Kasumi-1 (cell line): Measurements from ENCODE around the gene EML5.

Source experiments
- DNase-seq, 2 experiments: peaks; one replicate each; lab custom pipeline; 2025; lab: John Stamatoyannopoulos, UW

The EML5 gene

DNA sequence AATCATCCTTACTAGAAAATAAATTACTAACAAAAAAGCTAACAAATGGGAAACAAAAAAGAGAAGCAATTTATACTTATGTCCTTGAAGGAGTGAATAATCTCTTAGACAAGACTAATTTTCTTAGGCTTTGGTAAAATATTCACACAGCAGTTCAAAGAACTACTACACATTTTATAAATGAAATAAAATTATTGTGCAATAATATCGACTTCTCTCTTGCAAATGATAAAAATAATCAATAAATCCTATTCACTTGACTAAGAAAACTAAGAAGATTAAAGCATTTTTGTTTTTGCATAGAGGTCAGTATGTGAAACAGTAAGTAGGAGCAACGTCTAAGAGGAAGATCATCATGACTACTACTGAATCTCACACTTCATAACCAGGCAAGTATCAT, 82.0 kb downstream of the EML5 start:
- DNase-seq, result no peak

DNA sequence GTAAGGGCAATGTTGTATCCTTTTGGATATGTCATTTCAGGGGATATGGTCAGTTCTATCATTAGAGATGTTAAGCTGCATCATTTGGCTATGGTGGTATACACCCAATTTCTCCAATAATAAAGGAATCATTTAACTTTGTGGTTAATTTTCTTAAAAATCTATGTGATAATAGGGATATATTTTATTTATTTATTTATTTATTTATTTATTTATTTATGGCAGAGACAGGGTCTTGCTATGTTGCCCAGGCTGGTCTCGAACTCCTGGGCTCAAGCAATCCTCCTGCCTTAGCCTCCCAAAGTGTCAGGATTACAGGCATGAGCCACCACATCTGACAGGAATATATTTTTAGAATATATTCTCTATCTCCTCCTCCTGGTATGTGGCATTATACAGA, 85.7 kb downstream of the EML5 start:
- no peak for DNase-seq

DNA sequence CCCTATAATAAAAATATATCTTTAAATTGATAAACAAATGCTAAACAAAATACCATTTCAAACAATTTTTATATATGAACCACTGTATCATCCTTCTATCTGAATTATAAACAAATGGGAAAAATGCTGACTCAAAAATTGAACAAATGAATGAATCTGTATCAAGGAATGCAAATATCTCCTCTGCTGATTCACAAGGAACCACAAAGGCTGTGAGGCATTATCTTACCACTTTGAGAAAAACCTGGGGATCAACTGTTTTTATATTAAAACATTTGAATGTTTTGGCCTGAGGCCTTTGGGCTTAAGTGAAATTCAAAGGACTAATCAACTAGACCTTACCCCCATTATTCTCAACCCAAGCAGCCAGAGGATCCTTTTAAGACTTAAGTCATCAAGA, 86.3 kb downstream of the EML5 start:
- no peak for DNase-seq

DNA sequence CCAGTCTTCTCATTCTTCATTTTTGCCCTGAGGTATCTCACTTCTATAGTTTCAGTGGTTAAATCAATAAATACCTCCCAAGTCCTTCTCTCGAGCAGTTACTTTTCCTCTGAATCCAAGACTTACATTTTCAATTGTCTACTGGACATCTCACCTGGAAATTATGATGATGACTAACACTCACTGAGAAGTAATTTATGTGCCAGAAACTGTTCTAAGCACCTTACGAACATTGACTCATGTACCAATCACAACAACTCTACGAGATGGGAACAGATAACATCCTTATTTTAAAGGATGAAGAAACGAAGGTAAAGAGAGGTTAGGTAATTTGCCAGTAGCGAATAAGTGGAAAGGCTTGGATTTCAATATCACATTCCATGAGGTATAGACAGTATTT, 94.1 kb downstream of the EML5 start:
- DNase-seq, result no peak

DNA sequence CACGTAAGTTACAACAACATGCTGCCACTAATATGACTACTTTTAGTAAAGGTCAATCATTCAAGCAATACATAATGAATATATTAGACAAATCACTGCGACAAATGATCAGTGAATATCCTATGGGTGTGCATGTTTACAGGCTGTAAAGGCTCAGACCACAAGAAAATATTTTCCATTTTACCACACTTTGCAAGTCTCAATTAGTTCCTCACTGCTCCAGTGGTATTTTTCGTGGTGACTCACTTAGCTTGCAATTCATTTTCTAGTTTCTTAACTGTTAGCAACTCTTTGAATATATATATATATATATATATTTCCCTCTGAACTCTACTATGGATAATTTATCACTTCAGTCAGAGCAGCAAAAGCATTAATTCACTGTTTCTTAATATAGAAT, 96.9 kb downstream of the EML5 start:
- DNase-seq, result no peak

DNA sequence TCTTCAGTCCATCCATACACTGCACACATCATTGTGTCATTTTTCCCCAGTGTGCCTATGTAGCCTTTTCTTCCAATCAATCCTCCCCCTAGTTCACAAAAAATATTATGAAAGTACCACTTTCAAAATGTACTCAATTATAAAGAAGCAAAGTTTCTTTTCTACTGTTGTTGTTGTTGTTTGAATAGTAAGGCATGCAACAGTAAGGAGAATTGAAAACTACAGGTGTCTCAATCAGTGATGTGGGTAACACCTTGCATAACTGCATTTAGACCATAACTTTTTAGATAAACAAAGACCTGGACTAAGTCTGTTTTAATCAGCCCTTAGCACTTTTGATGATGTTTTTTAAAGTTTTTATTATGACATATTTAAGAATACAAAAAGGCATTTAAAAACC, 104.4 kb downstream of the EML5 start:
- no peak for DNase-seq

DNA sequence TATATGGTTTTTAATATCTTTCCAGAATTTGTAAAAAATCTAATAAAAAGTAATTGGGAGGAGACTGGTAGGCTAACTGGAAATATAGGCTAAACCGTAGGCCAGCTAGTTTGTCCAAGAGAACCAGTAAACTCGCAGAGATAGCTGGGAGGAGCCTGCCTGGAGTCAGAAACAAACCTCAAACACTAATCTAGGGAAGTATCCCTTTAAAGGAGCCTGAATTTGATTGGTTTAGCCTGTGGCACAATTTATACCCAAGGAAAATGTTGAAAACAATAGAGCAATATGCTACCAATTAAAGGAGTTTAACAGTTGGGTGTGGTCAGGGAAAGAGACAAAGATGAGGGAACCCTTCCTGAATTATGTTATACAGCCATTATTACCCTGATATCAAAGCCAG, 109.6 kb downstream of the EML5 start:
- DNase-seq, result no peak

DNA sequence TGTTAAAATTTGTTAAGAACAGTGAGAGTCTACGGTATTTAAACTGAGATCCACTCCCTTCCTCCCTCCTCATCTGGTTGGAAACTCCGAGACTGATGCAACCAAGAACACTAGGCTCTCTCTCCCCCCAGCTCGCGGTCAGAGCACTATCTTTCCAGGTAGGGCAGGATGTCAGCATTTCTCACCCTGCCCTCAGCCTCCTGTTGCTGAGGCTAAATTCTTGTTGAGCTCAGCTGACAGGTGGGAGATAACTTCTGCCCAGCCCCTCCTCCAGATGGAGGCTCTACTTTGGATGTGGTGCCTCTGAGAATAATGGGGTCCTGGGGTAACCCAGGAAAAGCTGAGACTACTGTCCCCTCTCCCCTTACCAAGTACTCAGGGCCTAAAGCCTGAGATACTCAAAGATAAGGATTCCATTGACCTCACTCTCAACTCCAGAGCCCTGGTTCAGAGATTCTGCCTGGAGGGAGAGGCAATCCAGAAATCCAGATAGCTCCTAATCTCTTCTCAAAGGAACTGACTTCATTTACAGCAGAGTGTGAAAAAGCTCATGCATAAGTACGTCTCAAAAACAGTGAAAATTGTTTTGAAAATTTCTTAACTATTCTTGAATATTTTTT, 110.1 kb downstream of the EML5 start:
- DNase-seq, result no peak

DNA sequence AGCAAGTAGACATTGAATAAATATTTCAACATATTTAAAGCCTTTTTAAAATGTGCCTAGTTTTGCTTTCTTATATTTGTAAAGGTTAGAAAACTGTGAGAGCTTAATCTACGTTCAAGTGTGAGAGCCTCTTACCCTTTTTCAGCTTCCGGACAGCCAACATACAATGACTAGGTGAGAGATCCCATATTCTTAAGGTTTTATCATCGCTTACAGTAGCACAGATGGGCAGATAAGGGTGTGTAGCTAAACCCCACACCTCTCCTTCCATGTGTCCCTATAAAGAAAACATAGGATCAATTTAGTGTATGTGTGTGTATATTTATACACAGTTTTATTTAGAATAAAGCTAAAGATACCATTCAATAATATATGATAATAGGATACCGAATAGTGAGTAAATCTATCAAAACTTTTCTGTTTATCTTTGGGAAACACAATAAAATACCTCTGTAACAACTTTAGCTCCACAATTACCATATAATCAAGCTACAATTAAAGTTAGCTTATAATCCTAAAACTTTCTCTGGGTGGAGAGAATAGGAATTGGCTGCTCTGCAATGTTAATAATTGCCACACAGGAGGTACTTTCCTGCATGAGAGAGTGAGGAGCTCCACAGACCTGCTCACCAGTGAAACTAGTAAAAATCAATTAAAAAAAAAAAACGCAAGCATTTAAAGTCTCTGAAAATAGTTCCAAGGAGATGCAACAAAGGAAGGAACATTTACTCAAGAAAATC, 110.8 kb downstream of the EML5 start:
- DNase-seq, result no peak

DNA sequence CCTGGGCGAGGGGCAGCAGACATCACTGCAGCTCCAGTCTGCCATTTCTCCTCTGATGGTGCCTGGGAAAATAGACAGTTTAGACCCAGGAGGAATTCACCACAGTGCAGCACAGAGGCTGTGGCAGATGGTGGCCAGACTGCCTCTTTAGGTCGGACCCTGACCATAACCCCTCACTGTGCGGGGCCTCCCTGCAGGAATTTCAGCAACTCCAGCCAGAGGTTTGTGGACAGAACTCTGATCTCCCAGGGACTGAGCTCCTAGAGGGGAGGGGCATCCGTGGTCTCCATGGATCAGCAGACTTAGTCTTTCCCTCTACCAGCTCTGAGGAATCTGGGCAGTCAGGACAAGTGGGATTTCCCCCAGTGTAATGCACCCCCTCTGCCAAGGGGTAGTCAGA, 123.4 kb downstream of the EML5 start:
- no peak for DNase-seq

DNA sequence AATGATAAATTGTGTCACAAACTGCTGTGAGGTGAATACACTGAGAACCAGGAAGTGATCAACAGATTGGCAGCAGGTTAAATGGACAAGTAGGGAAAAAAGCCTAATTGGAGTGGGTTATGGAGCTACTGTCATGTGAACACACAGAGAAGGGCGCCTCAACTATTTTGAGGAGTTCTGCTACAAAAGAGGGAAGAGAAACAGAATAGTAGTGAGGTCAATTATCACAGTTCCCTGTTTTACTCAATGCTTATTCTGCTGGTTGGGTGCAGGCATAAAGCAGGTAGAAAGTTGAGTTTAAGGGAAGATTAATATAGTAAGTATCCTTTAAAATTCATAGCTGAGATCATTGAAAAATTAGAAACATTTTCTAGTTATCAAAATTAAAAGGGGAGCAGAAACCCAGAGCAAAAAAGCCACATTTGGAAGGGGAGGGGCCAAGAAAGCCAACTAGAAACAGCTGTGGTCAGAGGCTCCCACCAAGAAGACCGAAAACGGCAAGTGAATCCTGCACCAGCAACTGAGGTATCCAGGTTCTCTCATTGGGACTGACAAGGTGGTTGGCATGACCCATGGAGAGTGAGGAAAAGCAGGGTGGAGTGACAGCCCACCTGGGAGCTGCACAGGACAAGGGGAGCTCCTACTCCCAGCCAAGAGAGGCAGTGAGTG, 124.2 kb downstream of the EML5 start:
- DNase-seq, result no peak

DNA sequence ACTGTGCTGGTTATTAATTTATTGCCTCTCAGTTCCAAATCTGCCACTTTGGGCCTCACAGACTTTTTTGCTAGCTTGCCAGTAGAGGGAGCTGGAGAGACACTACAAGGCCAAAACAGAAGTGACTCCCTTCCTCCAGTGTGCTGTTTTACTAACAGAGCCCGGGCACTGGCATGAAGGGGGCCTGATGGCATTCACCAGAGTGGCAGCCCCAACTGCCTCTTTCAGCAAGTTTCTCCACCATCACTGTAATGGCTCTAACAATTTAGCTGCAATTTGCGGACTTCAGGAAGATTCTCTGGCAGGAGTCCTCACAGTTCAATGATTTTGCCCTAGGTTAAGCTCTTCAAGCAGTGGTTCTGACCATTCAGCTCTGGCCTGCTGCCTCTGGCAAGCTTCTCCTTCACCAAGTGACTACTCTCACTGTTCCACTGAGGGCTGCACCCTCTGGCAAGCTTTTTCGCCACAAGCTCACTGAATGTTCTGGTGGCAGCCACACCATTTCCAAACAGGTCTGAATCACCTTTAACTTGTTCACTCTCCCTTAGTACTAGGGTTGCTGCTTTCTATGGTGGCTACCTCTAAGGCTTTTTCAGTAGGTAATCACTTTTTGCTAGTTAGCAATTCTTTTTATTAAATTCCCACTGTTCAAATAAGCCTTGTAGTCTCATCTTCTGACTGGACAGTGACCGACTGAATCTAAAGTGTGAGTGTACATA, 125.0 kb downstream of the EML5 start:
- DNase-seq, result peak; percentile 87 to 94

DNA sequence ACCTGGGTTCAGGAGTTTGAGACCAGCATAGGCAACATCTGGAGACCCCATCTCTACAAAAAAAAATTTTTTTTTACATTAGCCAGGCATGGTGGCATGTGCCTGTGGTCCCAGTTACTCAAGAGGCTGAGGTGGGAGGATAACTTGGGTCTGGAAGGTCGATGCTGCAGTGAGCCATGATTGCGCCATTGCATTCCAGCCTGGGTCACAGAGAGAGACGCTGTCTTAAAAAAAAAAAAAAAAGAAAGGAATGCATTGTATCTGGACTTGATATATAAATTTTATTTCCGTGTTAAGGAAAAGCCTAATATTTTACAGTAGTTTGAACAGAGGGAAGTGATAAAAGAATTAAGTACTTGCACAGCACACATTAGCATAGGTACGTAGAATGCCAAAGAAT, 132.7 kb downstream of the EML5 start:
- no peak for DNase-seq

DNA sequence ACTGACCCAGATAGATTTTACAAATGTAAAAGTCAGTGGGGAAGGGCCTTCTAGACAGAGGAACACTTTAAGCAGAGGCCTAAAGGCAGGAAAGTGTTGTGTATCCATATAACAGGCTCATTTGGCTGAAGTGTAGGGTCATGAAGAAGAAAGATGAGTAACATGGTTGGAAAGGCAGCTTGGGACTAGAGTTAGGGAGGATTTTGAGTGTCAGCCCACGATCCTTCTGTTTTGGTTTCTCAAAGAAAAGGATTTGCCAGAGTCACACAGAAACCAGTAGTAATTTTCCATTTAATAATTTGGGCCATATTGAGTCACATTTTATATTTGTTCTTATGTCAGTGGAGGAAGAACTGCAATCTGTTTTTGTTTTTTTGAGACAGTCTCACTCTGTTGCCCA, 153.5 kb downstream of the EML5 start:
- DNase-seq, result no peak

DNA sequence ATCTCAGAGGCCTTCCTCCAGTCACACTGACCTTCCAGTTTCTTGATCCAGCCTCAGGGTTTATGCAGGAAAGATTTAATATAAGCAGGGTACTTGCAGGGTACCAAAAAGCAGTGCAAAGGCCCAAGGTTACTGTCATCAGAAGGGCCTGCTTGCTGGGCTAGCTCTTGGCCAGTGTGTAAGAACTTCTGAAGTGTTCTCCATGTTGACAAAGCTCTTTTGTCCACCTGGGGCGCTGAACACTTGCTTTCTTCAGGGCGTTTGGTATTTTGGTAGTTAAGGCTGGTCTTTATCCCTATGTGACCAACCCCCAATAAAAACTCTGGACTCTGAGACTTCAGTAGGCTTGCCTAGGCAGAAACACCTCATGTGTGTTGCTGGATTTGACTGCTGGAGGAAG, 160.2 kb downstream of the EML5 start:
- no peak for DNase-seq

DNA sequence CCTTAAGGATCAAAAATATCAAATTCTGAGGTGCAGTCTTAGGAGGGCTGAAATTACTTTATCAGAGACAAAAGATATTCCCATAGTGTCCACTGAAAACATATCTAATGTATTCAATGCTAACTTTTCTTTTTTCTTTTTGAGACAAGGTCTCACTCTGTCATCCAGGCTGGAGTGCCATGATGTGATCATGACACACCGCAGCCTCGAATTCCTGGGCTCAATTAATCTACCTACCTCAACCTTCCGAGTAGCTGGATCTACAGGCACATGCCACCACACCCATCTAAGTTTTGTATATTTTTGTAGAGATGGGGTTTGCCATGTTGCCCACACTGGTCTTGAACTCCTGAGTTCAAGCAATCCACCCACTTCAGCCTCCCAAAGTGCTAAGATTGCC, 161.7 kb downstream of the EML5 start:
- DNase-seq, result no peak

DNA sequence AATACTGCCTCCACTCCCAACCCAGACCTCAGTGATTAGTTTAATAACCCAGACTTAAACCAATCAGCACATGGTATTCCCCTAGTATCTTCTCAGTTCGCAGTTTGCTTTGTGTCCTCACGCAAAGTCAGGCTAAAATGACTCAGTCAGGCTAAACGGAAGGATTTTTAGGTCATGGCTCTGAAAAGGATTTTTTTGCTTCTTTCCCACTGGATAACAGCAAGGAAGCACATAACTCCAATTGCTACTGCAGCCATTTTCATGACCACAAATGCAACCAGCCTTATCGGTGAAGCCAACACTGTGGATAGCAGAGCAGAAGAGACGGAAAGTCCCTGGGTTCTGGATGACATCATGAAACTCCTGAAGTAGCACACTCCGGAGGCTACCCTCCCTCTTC, 162.2 kb downstream of the EML5 start:
- DNase-seq, result no peak

DNA sequence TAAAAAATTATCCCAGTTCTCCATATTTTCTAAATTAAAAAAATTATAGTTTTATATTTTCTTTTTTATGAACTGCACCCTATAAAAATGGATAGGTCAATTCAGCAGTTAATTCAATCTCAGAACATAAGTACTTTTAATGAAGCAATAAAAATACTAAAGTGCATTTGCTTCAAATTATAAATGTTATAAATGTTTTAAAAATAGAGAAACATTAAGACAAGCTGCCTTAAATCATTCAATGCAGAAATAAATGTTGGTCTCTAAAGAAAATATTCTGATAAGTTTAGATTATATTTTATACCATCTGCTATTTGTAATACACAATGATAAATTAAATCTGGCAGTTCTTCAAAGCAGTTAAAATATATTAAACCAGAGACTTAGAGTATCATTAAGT, 164.3 kb downstream of the EML5 start:
- no peak for DNase-seq

DNA sequence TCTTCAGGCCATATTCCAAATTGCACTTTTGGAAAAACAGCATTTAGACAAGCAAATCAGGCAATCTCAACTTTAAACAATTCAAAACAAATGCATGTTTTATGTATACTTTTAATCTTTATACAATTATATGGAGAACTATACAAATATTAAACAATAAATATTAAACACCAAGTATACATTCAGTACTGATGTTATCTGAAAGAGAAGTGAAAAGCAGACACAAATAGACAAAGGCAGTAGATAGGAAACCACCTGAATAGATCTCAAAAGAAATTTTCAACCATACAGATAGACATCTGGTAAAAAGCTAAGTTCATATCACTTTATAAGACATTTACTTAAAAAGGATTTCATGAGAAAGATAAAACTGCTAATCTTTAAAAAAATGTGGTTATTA, 164.7 kb downstream of the EML5 start:
- DNase-seq, result no peak

DNA sequence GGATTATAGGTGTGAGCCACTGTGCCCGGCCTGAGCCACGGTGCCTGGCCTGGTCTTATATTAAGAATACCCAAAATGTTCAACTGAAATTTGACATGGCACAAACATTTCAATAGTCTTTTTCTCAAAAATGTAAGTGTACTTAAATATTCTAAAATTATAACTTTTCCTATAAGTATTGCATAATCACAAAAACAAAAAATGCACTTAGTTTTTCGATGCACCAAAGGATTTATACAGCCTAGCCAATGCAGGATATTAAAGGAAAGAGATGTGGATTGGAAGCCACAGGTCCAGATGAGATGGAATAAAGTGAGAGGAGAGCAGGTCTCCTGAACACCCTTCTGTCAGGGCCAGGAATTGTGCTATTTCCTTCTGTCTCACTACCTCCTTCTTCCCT, 167.1 kb downstream of the EML5 start:
- no peak for DNase-seq

DNA sequence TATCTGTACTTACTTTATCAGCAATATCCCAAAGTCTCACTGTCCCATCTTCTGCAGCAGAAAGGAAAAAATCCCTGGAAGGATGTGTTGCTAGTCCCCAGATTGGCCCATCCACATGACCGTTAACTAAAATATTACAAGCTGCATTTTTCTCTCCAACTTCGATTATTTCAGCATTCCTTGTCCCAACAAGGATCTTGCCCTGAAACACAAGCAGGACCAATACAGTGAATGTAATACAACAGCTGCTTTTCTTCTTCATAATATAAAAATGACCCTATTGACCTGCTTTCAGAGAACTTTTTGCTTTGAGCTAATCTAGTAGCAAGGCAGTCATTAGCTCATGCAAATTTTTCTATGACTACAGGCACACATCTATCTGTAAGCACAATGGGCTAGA, 171.7 kb downstream of the EML5 start:
- DNase-seq, result no peak

DNA sequence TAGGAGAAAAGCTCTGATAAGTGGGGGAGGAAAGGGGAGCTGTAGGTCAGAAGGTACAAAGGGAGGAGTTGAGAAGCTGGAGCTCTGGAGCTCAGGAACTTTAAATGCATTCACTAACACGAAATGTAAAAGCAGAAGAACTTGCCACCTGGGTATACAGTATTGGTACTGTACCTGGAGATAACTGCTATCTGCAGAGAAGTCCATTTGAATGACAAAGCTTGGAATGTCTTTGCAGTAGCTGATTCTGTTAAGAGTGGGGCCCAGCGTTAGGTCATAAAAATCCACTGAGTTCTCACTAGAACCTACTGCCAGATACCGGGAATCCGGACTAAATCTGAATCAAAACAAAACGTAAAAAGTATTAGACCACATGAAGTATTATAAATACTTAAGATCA, 174.3 kb downstream of the EML5 start:
- DNase-seq, result no peak

DNA sequence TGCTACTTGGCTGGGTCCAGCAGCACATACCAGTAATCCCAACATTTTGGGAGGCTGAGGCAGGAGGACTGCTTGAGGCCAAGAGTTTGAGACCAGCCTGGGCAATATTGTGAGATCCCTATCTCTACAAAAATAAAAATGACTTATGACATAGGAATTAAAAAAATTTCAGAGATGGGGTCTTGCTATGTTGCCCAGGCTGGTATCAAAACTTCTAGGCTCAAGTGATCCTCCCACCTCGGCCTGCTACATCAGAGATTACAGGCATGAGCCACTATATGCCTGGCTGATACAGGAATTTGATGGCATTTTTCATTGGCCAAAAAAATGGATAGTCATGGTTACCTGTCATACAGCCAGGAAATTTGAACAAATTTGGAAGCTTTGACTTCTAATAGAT, 175.3 kb downstream of the EML5 start:
- DNase-seq, result no peak
